ENCODE results near the gene VWA5B1. TPM values are rescaled to one million over a fixed set of nuclear protein-coding genes. Genes with fewer than 3 reads are reported as not detected.

The VWA5B1 gene
- total RNA-seq, 1 donor, result not detected

DNA sequence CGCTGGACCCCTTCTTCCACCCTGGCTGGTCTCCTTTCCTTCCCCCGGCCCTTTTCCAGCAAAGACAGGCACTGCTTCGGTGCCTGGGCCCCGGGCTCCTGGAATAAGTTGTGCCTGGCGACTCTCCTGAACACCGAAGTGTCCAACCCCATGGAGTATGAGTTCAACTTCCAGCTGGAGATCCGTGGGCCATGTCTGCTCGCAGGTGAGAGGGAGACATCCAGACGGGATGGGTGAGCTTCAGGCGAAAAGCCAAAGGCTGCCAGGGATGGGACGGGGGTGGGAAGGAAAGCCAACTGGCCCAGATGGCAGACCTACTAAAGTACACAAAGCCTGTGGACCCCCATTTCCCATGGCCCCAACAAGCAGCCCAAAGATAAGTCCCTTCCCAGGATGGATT lies 26.8 kb downstream of the VWA5B1 start:
- H3K9me3 ChIP-seq (ENCODE audit: low read depth, low read length), result no peaks in the 10 kb centered on the region
- no peak for DNase-seq (ENCODE audit: insufficient read length, low spot score, missing footprints)
- H3K4me1 ChIP-seq (ENCODE audit: insufficient read depth, low read length), result no peaks in the 10 kb centered on the region
- no peak overlapping the region for H3K4me2 ChIP-seq (ENCODE audit: insufficient read depth, low read length)
- H3K4me3 ChIP-seq (ENCODE audit: insufficient read depth, low read length), result no peak overlapping the region
- peaks cover 8% of the 10 kb centered on the region for H3K27me3 ChIP-seq (ENCODE audit: insufficient read depth, low read length)
- H4K20me1 ChIP-seq (ENCODE audit: insufficient read depth, low read length), result no peaks in the 10 kb centered on the region
- no peaks in the 10 kb centered on the region for H3K36me3 ChIP-seq (ENCODE audit: insufficient read depth, low read length)
- H3K27ac ChIP-seq (ENCODE audit: low read depth, low read length), result no peak overlapping the region
- H3K79me2 ChIP-seq (ENCODE audit: insufficient read depth, low read length), result no peaks in the 10 kb centered on the region
- no peak overlapping the region for H2AFZ ChIP-seq (ENCODE audit: low read length)
- TF ChIP-seq CTCF (IDR thresholded peaks at IDR 0.05; ENCODE audit: extremely low read depth, low read depth, low read length), result no peak

- TF ChIP-seq CTCF (IDR thresholded peaks at IDR 0.05; ENCODE audit: extremely low read depth, low read depth, low read length), result no peak
- peaks cover 8% of the 10 kb centered on the region for H3K27me3 ChIP-seq (ENCODE audit: insufficient read depth, low read length)
- no peak overlapping the region for H3K4me3 ChIP-seq (ENCODE audit: insufficient read depth, low read length)
- H3K4me2 ChIP-seq (ENCODE audit: insufficient read depth, low read length), result no peak overlapping the region
- H3K9me3 ChIP-seq (ENCODE audit: low read depth, low read length), result no peaks in the 10 kb centered on the region
- H3K36me3 ChIP-seq (ENCODE audit: insufficient read depth, low read length), result no peaks in the 10 kb centered on the region
- H2AFZ ChIP-seq (ENCODE audit: low read length), result no peak overlapping the region
- DNase-seq (ENCODE audit: insufficient read length, low spot score, missing footprints), result no peak
- H4K20me1 ChIP-seq (ENCODE audit: insufficient read depth, low read length), result no peaks in the 10 kb centered on the region
- no peak overlapping the region for H3K27ac ChIP-seq (ENCODE audit: low read depth, low read length)
- H3K4me1 ChIP-seq (ENCODE audit: insufficient read depth, low read length), result peaks cover 4% of the 10 kb centered on the region
- H3K79me2 ChIP-seq (ENCODE audit: insufficient read depth, low read length), result no peaks in the 10 kb centered on the region
These were observed 27.8 kb downstream of the VWA5B1 start for GRCh38 chr1:20318521-20318920.

- H3K9me3 ChIP-seq (ENCODE audit: low read depth, low read length), result no peaks in the 10 kb centered on the region
- no peak overlapping the region for H3K4me2 ChIP-seq (ENCODE audit: insufficient read depth, low read length)
- no peaks in the 10 kb centered on the region for H3K36me3 ChIP-seq (ENCODE audit: insufficient read depth, low read length)
- TF ChIP-seq CTCF (IDR thresholded peaks at IDR 0.05; ENCODE audit: extremely low read depth, low read depth, low read length), result no peak
- H3K27me3 ChIP-seq (ENCODE audit: insufficient read depth, low read length), result peaks cover 8% of the 10 kb centered on the region
- H2AFZ ChIP-seq (ENCODE audit: low read length), result no peak overlapping the region
- no peaks in the 10 kb centered on the region for H4K20me1 ChIP-seq (ENCODE audit: insufficient read depth, low read length)
- H3K4me1 ChIP-seq (ENCODE audit: insufficient read depth, low read length), result peaks cover 8% of the 10 kb centered on the region
- no peak overlapping the region for H3K27ac ChIP-seq (ENCODE audit: low read depth, low read length)
- no peak for DNase-seq (ENCODE audit: insufficient read length, low spot score, missing footprints)
- no peak overlapping the region for H3K4me3 ChIP-seq (ENCODE audit: insufficient read depth, low read length)
- H3K79me2 ChIP-seq (ENCODE audit: insufficient read depth, low read length), result no peaks in the 10 kb centered on the region
These were observed 28.3 kb downstream of the VWA5B1 start for GRCh38 chr1:20318971-20319370.

GRCh38 chr1:20319456-20320220 lies 29.0 kb downstream of the VWA5B1 start:
- Histone ChIP-seq H3K36me3 (ENCODE audit: insufficient read depth, low read length) (no peaks in the 10 kb centered on the region), H3K27me3 (ENCODE audit: insufficient read depth, low read length) (peaks cover 6% of the 10 kb centered on the region), H3K4me1 (ENCODE audit: insufficient read depth, low read length) (peaks cover 8% of the 10 kb centered on the region), H3K27ac (ENCODE audit: low read depth, low read length) (no peak overlapping the region), H3K79me2 (ENCODE audit: insufficient read depth, low read length) (no peaks in the 10 kb centered on the region), H3K9me3 (ENCODE audit: low read depth, low read length) (no peaks in the 10 kb centered on the region), H3K4me2 (ENCODE audit: insufficient read depth, low read length) (no peak overlapping the region), H2AFZ (ENCODE audit: low read length) (no peak overlapping the region), H3K4me3 (ENCODE audit: insufficient read depth, low read length) (no peak overlapping the region), H4K20me1 (ENCODE audit: insufficient read depth, low read length) (no peaks in the 10 kb centered on the region)
- TF ChIP-seq CTCF (IDR thresholded peaks at IDR 0.05; ENCODE audit: extremely low read depth, low read depth, low read length), result no peak
- peak; percentile 59 for DNase-seq (ENCODE audit: insufficient read length, low spot score, missing footprints)

All from osteoblast (primary cell).